ENCODE data around the gene DCAF11.

The DCAF11 gene

DNA sequence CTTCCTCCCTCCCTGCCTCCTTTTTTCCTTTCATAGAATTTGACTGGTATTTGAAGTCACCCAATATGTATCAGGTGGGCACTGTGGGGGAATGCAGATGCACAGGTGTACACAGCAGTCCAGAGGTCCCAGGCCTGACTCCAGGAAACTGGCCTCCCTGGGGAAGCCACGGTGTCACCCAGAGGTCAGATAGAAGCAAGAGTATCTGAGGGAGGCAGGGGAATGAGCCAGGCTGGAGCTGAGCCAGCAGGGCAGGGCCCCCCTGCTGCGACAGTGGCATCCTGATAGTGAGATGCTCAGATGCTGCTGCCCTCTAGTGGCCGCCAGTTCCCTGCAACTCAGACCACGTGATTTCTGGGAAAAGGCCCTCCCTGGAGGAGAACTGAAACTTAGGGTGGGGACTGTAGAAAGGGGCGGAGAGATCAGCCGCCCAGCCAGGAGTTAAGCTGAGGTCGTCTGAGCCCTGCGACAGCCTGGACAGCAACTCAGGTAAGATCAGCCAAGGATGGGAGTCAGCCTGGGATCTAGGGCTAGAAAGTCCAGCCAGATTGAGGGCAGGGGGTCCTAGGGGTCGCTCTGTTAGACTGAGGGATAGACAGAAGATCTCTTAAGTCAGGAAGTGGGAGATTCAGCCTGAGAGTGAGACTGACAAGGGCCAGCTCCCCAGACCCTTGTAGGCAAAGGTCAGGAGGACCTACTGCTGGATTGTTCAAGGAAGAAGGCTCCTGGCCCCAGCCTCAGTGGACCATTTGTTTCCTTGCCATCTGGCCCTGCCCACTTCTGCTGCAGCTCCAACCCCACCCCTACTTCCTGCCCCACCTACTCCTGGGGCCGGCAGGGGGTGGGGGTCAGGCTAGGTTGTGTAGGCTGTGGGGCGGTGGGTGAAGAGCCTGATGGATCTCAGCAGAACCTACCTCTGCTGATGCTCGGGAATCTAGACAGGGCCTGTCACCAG, 46.5 kb downstream of the DCAF11 start, which contains the start of gene IRF9:
IRF9 (plus strand) TSS at position 416 of the 955 bp plus-strand sequence. CDS start 880 bp downstream, outside the sequence.
- peak; percentile 97 to 99 (median 98) for DNase-seq (ENCODE audit: low read depth in 3 of 3)

DNA sequence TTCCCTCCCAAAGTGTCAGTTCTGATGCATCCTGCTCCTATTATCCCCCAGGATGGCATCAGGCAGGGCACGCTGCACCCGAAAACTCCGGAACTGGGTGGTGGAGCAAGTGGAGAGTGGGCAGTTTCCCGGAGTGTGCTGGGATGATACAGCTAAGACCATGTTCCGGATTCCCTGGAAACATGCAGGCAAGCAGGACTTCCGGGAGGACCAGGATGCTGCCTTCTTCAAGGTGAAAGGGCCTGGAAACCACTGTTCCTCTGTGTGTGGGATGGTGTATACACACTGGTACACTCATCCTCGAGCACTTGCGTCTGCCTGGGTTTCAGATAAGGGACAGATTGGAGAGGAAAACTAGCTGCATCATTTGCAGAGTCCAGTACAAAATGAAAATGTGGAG, 47.5 kb downstream of the DCAF11 start:
- DNase-seq (ENCODE audit: low read depth in 3 of 3), result no peak

DNA sequence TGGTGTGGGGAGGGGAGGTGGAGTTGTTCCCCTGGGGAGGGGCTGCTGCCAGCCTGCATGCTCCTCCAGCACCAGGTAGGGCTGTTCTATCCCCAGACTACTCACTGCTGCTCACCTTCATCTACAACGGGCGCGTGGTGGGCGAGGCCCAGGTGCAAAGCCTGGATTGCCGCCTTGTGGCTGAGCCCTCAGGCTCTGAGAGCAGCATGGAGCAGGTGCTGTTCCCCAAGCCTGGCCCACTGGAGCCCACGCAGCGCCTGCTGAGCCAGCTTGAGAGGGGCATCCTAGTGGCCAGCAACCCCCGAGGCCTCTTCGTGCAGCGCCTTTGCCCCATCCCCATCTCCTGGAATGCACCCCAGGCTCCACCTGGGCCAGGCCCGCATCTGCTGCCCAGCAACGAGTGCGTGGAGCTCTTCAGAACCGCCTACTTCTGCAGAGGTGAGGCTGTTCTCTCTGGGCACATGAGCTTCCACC, 50.0 kb downstream of the DCAF11 start:
- DNase-seq (ENCODE audit: low read depth in 3 of 3), result no peak

DNA sequence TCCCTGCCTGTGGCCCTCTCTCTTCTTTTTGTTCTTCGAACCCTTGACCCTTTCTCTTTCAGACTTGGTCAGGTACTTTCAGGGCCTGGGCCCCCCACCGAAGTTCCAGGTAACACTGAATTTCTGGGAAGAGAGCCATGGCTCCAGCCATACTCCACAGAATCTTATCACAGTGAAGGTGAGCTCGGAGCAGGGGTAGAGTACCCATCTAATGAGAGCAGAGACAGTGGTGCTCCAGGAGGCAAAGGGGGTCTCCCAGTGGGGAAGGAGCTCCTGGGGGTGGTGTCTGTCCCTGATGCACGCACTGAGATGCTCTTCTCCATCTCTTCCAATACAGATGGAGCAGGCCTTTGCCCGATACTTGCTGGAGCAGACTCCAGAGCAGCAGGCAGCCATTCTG, 51.2 kb downstream of the DCAF11 start:
- no peak for DNase-seq (ENCODE audit: low read depth in 3 of 3)

DNA sequence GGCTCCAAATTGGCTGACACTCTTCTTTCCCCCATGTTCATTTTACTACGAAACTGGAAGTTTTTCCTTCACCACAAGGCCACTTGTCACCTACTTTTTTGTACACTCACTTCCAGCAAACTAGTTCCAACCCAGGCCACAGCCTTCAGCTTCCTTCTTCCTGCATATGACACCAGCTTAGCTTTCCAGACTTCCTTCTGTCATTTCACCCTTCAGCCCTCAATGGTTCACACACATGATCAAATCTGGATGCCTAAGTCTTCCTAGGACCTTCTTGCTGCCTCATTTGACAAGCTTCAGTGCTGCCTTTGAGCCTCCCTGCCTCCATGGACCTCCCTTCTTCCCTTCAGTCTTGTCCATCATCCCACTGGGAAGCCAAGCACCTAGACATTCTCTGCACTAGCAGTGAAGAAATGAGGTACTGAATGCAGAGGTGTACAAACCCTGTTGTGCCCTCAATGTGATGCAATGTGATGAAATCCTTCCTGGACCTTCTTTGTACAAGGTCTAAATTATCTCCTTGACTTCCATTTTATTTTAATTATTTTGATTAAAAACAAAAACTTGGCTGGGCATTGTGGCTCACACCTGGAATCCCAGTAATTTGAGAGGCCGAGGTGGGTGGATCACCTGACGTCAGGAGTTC, 53.0 kb downstream of the DCAF11 start:
- no peak for DNase-seq (ENCODE audit: low read depth in 3 of 3)

DNA sequence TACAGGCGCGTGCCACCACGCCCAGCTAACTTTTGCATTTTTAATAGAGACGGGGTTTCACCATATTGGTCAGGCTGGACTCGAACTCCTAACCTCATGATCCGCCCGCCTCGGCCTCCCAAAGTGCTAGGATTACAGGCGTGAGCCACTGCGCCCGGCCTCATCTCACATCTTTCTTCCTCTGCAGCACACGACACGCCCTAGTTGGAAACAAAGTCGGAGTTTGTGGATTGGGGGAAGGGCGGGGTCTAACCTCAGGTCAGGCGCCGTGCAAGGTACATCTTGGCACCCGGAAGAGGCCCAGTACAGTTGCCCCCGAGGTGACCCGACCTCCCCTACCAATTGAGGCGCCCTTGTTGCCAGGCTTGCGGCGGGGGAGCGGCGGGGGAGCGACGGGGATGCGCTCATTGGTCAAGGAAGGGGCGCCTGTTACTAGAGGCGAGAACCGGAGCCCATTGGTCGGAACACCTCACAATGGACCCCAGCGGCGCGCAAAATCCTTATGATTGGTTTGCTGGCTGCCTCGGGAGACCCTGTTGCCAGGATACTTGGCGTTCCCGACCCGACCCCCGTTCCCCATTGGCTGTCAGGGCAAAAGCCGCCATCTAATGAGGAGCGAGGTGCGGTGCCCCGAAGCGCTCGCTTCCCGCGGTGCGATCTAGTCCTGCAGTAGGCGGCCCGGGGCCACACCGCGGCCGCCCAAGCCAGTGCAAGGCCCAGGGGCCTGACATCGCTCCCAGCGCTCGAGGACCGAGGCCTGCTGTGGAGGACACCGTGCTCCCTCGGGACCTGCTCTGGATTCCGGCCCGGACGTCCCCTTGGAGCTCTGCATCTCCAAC, 57.1 kb downstream of the DCAF11 start, which contains the start of gene REC8:
REC8 (plus strand) TSS at position 659 of the 839 bp plus-strand sequence. CDS start 473 bp downstream, outside the sequence.
- DNase-seq (ENCODE audit: low read depth in 3 of 3), result peak in 2 of 3 experiments; percentile 36 to 70

DNA sequence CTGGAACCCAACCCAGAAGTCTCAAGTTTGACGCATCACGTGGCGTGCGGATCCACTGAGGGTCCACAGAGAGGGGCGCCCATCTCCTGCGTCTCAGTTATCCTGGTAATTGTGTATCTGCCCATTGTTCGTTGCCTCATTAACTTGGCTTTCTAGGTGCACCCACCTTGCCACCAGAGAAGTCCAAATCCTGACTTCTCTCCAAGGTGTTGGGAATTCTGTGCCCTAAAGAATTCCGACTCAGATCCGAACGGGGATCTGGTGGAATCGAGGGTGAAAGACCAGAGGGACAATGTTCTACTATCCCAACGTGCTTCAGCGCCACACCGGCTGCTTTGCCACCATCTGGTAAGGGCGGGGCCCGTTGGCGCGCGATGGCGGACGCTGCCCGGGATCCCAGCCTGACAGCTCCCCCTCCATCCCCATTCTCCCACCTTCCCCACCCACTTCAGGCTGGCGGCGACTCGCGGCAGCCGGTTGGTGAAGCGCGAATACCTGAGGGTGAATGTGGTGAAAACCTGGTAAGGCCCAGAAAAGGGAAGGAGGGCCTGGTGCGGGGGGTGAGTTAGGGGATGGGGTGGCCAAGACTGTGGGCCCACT, 57.8 kb downstream of the DCAF11 start:
- DNase-seq (ENCODE audit: low read depth in 3 of 3), result no peak

DNA sequence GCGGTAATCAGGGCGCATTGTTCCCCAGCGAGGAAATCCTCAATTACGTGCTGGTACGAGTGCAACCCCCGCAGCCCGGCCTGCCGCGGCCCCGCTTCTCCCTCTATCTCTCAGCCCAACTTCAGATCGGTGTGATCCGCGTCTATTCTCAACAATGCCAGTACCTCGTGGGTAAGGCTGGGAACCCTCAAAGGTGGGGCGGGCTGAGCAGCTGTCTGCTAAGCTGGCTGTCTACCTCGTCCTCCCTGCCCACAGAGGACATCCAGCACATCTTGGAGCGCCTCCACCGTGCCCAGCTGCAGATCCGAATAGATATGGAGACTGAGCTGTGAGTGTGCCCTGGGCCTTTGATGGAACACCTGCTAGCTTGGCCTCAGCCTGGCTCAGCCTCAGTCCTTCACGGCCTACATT, 58.3 kb downstream of the DCAF11 start:
- no peak for DNase-seq (ENCODE audit: low read depth in 3 of 3)
